Globus pallidus (tissue), 1 donor: Measurements from ENCODE around the gene LRP1B.

Experiments
- DNase-seq: peaks from one replicate; pipeline ENCODE4 v3.0.0-alpha.2; 2015; ENCODE audit warnings: low spot score

LRP1B gene

DNA sequence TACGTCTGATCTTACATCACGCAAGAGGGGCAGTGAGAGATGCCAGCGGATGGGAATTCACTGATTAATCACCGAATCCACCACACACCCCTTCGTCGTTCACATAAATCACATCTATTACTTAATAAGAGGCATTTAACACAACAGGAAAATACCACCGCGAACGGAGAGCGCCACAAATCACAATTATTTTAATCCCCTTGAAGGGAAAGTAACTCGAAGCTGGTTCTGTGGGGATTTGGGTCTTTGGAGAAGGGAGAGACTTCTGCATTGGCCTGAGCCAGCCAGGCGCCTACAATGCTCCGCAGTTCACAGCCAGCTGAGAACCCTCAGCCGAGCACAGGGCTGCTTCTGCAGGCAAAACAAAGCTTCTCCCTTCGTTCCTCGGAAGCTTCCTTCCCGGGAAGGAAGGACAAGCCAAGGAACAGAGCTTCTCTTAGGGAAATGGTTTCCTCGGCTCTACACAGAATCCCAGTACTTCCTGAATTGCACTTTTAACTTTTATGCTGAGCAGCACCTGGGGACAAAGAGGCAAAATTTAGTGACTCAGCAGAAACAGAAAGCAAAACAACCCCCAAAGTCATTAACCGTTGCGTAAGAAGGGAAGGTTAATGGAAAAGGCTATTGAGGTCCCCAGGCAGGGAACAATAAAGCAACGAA is at the start of gene LRP1B:
Gene LRP1B (minus strand): TSS at position 7 of the 660 bp plus-strand sequence. CDS start 287 bp downstream, outside the sequence.
- DNase-seq: peak; percentile 69

DNA sequence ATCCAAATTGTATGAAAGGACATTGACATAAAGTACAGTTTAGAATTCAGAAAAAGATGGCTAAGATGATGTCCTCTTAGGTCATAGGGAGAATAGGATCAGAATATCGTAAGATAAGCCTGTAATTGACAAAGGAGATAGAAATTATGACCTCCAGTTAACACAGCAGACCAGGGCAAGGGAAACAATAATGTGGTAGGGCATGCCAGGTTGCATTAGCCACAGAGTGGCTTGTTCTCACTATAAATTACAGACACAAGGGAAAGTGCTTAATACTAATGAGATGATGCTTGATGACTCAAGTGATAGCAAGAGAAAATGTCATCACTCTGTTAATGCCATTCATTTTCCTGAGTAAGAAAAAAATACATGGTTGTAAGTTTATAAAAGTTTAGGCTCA is 48.9 kb upstream of the LRP1B start:
- DNase-seq: no peak

DNA sequence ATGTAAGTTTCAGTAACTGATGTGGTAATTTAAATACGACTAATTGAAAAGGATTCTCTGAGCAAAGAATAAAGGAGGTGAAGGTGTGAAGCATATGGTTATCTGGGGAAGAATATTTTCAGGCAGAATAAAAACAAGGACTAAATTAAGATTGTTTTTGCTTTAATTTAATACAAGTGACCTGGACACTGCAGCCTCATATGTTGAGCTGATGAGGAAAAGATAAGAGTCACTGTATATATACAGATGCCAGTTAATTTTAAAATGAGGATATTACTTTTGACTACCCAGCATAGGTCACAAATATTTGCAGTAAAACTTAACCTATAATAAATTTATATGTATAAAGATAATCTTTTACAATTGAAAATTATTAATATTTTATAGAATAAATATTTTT is 47.8 kb upstream of the LRP1B start:
- DNase-seq: no peak

DNA sequence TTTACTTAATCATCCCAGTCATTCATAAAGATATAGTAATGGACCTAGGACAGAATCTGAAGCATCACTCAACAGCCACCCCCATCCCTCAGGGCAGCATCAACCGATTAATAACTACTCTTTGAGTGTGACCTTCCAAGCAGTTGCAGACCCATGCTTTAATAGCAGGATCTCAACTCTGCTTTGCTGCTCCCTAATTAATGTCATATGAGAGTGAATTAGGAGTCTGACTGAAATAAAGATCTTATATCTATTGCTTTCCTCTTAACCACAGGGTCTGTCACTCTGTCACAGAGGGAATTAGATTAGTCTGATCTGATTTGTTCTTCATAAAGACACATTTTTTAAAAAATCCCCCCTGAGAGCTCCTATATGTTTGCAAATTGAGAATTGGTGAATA is 46.1 kb upstream of the LRP1B start:
- DNase-seq: no peak

DNA sequence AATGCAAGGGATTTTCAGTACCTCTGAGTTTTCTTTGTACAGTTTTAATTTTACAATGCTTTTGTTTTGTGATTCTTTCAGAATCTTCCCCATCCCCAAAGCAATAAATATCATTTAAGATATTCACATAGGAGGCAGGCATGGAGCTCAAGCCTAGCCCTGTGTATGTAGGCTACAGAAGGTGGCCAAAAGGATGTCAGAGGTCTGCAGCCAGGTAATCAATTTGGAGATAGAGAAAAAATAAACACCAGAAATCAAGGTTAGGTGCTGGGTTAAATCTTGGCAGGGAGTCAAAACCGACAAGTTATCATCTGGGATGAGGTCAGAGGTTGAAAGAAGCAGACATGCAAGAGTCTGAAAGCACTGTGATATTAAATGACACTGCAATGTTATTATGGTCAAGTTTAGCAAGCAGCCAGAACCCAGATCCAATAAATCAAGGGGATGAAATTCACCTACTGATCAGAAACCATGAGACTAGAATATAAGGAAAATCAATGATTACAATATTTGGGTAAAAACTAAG is 45.1 kb upstream of the LRP1B start:
- no peak for DNase-seq

DNA sequence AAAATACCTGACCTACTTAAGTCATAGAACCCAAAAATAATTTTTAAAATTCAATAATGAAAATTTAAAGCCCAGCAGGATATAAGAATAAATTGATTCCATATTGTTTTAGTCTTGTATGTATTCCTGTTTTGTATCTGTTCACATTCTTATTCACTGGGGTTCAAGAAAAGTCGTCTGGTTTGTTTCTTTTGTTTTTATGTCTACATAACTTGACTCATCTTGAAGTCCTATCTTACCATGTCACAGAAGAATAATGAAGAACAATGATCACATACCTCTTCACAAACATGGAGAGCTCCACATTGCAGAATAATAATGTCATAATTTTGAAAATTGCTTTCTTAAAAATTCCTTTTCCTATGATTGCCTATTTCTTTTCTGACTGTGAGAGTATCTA is 43.4 kb upstream of the LRP1B start:
- DNase-seq: no peak

DNA sequence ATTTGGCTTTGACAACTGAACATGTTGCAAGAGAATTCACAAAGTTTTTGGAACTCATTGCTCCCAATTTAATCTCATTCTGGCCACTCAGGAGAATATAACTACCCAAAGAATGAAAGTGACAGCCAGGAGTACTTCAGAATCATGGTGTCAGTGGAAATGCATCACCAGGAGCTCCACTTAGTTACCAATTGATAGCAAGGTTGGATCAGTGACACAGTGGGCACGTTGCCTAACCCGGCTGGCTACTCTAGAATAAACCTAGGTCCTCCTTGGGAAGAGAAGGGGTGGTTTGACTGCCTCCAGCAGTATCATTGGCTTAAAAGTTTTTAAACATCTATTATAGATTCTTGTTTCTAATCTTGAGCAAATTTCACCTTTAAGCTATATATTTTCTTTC is 40.0 kb upstream of the LRP1B start:
- no peak for DNase-seq

DNA sequence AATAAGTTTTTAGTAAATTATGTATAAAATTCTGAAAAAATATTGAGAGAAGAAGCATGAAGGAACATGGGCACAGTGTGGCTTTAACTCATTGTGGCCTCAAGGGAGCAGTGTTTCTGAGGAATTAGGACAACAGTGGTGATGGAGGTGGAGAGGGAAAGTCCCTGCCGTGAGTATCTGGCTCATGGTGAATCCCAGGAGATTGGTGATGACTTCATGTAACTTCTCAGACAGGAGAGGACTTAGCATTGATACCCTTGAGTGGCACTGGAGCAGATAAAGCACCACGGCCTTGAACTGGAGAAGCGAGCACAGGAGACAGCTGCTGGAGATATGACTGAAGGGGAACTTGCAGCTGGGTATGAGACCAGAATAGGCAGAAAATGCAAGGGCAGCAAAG is 35.0 kb upstream of the LRP1B start:
- DNase-seq: peak; percentile 17

DNA sequence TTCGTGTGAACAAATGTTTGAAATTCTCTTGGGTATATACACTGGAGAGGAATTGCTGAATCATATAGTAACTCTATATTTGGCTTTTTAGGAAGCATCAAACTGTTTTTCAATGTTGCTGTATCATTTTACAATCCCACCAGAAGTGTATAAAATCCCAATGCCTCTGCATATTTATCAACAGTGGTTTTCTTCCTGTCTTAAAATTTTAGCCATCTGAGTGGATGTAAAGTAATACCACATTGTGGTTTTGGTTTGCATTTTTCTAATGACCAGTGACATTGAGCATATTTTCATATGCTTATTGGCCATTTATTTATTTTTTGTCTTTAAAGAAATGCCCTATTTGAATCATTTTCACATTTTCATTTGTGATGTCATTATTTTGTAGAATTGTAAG is 22.8 kb upstream of the LRP1B start:
- DNase-seq: no peak

DNA sequence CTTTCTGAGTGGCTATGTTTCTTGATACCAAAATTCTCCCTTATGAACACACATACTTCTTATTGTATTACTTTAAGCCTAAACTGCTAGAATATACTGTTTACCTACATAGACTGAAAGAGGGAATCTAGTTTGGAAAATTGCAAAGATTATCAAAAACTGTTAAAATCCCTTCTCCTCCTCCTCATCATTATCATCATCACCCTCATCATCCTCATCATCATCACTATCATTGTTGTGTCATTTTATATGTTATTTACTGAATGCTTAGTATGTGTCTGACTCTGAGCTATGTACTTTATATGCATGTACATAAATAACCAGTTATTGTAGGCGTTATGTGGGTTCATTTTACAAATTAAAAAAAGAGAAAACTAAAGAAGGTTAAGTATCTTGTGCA is 19.6 kb upstream of the LRP1B start:
- no peak for DNase-seq

DNA sequence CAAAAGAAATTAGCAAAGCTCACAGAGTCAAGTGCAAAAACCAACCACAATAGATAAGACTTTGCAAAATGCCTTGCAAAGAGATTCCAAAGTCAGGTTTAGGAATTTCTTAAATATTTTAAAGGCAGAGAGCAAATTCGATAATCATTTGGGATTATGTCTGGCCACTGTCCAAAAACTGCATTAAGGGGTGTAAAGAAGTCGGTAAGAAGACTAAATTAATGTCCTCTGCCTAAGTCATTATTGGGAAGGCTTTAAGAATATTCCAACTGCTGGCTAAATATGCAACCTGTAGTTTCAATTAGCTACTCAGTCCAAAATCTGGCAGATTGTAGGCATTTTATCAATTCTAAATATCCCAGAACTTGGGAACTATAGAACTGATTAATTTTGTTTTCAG is 13.7 kb upstream of the LRP1B start:
- no peak for DNase-seq

DNA sequence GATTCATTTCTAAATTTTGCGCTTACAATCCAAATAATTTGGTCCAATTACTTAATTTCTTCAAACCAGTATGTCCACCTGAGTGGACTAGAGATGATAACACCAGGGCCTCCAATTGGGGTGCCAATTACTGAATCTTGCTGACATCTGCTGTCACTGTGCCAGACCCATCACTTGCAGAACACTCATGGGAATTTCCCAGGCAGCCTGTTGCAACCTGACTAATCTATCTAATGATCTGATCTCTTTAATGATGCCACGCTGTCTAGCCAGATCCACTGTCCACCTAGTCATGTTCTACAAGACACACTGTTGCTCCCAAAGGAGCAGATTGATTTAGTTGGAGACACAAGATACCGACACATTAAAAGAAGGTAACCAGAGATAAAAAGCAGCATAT is 11.8 kb upstream of the LRP1B start:
- no peak for DNase-seq

DNA sequence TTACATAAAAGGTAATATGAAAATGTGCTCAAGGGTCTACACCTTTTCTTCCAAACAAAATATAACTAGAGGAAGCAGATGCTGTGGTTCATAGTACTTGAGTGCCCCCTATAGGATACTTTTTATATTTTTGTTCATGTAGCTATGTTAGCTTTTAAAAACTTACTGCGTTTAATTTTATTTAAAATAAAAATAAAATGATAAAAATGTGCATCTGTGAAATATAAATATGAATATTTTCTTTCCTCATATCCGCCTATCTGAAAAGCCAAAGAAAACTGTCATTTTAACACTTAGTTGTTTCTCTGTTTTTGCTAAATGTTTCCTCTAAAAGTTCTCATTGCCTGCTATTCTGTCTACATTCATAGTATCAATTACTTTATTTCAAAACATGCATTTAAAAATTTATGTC is 9.6 kb upstream of the LRP1B start:
- DNase-seq: peak; percentile 37

DNA sequence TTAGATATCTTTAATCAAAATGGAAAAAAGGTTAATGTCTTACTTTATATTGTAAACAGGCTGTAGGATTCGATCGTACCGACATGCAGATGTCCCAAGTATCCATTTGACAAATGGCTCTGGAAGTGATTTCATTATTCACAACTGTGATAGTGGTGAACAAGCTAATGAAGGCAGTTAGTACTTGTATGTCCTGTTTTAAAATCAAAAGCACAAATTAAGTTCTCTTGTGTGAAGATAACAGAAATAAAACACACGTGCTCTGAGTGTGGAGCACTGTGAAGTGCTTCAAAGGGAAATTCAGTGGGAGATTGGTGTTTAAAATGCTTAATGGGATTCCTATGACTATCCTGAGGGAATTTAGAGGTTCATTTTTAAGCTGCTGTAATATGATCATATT is 8.6 kb upstream of the LRP1B start:
- DNase-seq: no peak

DNA sequence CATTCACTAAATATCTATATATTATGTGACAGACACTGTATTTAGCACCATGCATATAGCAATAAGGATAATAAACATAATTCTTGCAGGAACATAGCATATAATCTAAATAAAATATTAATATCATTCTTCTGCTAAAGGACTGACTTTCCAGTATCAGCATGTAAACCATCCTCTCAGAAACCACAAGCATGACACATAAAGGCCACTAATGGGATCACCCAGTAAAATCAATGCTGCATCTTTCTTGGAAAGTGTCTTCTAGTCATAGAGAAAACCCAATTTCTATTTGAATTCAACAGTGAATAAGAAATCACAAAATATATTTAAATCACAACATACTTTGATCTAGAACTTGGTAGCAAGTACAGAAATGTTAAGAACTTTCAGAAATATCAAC is 5.8 kb upstream of the LRP1B start:
- no peak for DNase-seq

DNA sequence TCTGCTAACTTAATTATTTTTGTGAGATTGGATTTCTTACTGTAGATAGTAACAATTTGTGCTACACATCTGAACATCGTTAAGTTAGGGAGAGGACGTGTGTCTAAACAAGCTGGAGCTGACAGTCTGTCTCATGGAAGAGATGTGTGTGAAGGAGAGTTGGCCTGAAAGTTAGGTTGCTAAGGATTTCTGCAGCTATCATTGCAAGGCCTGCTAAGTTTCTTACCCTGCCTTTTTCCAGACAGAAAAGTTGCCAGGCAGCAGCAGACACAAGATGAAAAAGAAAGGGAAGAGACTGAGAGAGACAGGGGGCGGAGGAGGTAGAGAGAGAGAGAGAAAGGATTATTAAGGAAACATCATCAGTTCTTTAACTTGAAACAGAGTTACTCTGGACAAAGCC is 4.1 kb upstream of the LRP1B start:
- no peak for DNase-seq

DNA sequence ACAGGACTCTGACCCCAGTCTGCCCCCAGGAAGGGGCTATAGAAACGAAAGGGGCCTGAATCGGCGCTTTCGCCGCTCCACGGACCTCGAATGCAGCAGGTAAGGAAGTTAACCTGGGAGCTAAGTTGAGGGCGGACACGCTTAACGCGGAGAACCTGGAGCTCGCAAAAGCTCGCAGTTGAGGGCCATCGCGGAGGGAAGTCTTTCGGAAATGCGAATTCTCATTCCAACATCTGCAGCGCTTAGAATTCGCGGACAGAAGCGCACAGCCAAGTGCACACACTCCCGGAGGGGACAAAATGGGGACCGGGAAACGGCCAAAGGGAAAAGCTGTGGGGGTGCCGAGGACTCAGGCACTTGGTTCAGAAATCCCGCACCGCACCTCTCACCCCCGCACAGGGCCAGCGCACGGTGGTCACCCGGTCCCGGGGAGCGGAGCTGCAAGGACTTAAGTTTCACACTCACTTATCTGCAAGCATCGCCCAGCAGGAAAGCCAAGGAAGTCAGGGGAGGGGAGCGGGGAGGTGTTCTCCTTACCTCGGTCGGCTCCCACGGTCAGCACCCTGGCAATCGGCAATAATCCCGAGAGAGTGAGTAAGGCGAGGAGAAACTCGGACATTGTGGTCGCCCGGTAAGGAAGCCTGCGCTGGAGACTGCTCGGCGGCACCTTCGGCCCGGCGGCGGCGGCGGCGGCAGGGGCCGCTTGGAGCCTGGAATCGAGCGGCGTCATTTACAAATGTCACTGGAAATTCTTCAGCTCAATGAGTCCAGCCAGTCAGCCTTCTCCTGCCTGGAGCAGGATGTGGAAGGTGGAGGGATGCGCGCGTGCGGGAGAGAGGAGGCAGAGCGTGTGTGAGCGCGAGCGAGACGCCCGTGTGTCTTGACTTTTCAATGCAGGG is 456 bp downstream of the LRP1B start:
- DNase-seq: no peak

DNA sequence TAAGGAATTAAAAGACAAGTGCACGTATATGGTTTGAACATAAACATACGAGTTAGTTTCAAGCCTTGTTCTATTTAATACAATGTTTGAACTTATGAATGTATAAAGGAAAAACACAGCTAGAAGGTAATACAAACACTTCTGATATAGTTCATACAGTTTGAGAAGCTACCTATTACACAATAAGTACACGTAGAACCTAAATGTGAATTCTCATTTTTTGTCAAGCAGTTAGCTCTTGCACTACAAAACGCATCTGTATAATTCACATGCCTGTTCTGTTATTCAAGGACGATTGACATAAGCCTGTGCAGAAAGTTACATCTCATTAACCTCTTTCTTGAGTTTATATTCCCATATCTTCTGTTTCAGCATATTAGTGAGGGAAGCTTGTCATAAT is 2.7 kb downstream of the LRP1B start:
- peak; percentile 49 for DNase-seq

DNA sequence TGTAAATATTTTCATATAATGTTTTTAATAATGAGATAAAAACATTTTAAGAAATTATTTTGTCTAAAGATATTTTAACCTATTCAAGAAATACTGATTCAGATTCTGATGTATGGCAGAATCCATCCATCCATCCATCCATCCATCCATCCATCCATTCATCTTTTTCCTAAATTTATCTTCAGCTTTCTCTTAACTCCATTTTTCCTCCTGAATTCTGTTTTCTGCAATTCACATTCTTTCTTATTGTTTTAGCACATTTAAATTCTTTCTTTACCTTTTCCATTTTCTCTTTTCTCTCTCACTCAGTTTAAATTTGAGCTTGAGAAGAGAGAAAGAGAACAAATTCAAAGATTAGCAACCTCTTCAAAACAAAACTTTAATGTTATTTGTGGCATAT is 3.6 kb downstream of the LRP1B start:
- DNase-seq: no peak

DNA sequence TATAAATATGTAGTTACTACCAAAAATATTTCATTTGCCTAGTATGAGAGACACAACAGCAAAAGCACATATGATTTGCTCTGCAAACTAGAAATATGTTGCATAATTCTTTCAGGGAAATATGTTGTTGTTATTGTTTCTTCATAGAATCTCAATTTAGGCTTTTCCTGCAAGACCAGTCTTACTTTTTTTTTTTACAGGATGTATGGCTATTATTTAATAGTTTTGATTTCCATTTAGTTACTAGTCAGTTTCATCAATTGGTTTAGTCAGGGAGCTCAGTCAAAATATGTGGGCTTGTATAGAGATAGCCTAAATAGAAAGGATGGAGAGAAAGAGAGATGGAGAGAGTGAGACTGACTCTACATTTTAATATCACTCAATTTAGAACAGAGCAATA is 6.1 kb downstream of the LRP1B start:
- DNase-seq: no peak

DNA sequence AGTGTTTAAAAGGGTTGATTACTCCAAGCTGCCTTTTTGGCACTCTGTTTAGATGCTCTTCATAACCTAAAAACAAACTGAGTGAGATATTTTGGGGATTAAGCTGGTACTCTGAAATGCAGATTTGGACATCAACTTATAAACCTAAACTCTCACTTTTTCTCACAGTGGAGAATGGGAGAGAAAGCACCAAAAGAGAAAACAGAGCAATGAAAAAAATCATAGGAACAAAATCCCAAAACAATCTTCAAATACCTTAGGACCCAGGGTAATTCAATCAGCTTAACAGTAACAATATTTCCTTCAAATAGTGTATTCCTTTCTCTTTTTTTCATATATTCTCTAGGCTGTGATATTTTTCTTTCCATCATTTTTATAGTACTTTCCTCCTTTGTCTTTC is 11.5 kb downstream of the LRP1B start:
- no peak for DNase-seq

DNA sequence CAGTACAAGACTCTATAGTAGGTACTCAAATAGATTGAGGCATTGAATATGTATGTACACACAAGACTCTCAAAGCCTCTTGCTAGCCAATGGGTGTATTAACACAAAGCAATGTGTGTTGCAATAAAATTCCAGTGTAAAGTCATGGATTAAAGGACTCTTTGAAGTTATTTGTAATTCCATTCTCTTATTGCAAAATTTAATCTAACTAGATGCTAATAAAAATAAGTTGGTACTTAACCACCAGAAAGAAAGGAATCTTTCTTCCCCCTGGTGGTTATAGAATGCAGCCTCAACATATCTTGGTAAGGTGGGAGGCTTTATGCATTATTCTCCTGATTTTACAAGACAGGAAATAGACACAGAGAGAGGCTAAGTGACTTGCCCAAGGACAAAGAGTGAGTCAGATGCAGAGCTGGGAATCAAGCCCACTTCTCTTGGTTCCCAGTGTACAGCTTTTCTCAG is 18.0 kb downstream of the LRP1B start:
- DNase-seq: no peak

DNA sequence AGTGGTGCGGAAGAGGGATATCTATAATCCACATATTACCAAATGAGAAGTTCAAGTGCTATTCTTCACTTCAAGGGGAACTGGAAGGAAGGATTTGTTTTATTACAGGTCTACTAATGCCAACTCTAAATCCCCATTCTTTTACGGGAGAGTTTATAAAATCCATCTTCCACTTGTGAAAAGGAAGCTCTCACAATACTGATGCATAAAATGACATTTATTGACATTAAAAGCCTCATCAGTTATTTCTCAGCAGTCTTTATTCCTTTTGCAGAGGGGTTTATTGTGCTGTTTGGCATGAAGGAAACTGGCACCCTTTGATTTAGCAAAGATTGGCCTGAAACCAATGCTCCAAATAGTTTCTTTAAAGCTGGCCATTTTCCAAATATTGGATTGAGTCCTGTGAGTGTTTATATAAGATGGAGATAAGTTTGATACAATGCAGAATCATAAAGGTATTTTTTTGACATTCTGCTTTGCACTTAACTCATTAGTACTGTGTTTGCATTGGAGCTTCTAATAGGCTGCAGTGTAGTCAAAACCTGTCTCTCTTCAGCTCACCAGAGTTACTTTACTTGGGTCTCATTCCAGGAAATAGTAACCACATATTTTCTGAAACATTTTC is 26.6 kb downstream of the LRP1B start:
- DNase-seq: no peak
